Rectal smooth muscle tissue (tissue), 1 donor: Measurements from ENCODE around the gene SULT6B1.
"Not testable (repeated sequence)": the region's sequence is repeated elsewhere in the genome, so short reads cannot be mapped to it uniquely, and the experiment has no call there.

Source experiments
- H3K27ac ChIP-seq: one replicate; pipeline ENCODE4 v1.7.0; 2013; ENCODE audit warnings: low read depth, low read length, inconsistent platforms
- H3K27me3 ChIP-seq: one replicate; pipeline ENCODE4 v1.7.0; 2013; ENCODE audit warnings: low read length; ENCODE audit not compliant: control insufficient read depth, insufficient read depth
- H3K36me3 ChIP-seq: one replicate; pipeline ENCODE4 v1.7.0; 2013; ENCODE audit warnings: low read length; ENCODE audit not compliant: control insufficient read depth, insufficient read depth
- H3K4me1 ChIP-seq: one replicate; pipeline ENCODE4 v1.7.0; 2013; ENCODE audit warnings: low read length; ENCODE audit not compliant: control insufficient read depth, insufficient read depth
- H3K4me3 ChIP-seq: one replicate; pipeline ENCODE4 v1.7.0; 2013; ENCODE audit warnings: low read length
- H3K9ac ChIP-seq: one replicate; pipeline ENCODE4 v1.7.0; 2013; ENCODE audit warnings: low read length

The SULT6B1 gene

GRCh38 chr2:37211212-37211611 is 22.7 kb upstream of the SULT6B1 start:
- Histone ChIP-seq H3K36me3 (peaks cover 20% of the 10 kb centered on the region), H3K27ac (no peak overlapping the region), H3K4me3 (no peak overlapping the region), H3K9ac (no peak overlapping the region), H3K27me3 (no peaks in the 10 kb centered on the region), H3K4me1 (no peaks in the 10 kb centered on the region)

DNA sequence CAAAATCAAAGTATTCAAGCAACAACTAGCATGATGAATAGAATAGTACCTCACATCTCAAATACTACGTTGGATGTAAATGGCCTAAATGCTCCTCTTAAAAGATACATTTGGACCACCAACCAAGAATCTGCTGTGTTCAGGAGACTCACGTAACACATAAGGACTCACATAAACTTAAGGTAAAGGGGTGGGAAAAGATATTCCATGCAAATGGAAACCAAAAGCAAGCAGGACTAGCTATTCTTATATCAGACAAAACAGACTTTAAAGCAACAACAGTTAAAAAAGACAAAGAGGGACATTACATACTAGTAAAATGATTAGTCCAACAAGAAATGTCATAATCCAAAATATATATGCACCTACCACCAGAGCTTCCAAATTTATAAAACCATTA is 18.3 kb upstream of the SULT6B1 start:
- H3K4me1 ChIP-seq, H3K4me3 ChIP-seq, H3K9ac ChIP-seq, H3K27me3 ChIP-seq, H3K27ac ChIP-seq: not testable (repeated sequence)
- peaks cover 28% of the 10 kb centered on the region for H3K36me3 ChIP-seq

DNA sequence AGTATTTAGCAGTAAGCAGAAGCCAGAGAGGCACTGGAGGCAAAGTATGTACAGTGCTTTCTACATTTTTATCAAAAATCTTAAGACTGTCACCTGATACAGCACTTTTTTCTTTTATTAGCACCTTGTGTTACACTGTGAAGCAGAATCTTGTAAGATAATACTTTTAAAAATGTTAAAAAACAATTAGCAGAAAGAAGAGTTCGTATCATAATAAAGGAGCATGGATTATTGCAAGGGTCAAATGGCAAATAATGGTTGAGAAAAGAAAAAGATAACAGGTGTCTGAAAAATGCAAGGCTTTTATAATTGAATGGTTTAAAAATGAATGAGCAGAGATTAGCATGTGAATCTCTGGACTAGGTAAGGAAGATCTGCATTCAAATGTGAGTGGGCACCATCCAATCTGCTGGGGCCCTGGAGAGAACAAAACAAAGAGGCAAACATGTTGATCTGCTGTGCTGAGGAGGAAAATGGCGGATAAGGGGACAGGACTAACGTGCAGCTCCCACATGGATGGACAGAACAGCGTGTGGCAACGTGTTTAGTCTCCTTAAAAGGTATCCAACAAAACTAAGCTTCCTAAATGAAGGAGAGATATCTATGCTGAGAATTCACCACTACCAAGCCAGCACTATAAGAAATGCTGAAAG is 17.3 kb upstream of the SULT6B1 start:
- Histone ChIP-seq H3K27me3 (no peaks in the 10 kb centered on the region), H3K36me3 (peaks cover 28% of the 10 kb centered on the region), H3K27ac (no peak overlapping the region), H3K9ac (no peak overlapping the region), H3K4me1 (no peaks in the 10 kb centered on the region), H3K4me3 (no peak overlapping the region)

GRCh38 chr2:37205071-37205661 is 16.7 kb upstream of the SULT6B1 start:
- H3K27ac ChIP-seq, H3K4me1 ChIP-seq, H3K4me3 ChIP-seq, H3K9ac ChIP-seq, H3K27me3 ChIP-seq: not testable (repeated sequence)
- H3K36me3 ChIP-seq, result peaks cover 24% of the 10 kb centered on the region

- Histone ChIP-seq H3K36me3 (peaks cover 11% of the 10 kb centered on the region), H3K27me3 (no peaks in the 10 kb centered on the region), H3K4me1 (no peaks in the 10 kb centered on the region), H3K9ac (no peak overlapping the region), H3K4me3 (no peak overlapping the region), H3K27ac (no peak overlapping the region)
These were observed 15.2 kb upstream of the SULT6B1 start for GRCh38 chr2:37203708-37204107.

DNA sequence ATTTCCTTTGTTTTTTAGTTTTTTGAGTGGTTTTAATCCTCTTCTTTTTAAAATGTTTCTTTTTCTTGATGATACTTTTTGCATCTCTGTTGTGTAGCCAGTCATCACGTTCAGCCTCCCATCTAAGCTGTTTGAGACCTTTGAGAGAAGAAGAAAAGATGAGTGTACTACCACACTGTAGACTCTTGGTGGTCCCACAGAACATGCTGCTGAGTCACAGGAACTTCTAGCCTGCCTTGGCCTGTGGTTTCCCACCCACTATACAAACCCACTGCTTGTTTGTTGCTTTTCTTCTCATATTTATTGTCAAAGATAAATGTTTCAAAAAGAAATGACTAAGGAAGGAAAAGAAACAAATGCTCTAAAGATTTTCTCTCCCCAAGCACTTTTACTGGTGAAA is 13.3 kb upstream of the SULT6B1 start:
- Histone ChIP-seq H3K4me3 (no peak overlapping the region), H3K36me3 (peaks cover 11% of the 10 kb centered on the region), H3K27me3 (no peaks in the 10 kb centered on the region)

DNA sequence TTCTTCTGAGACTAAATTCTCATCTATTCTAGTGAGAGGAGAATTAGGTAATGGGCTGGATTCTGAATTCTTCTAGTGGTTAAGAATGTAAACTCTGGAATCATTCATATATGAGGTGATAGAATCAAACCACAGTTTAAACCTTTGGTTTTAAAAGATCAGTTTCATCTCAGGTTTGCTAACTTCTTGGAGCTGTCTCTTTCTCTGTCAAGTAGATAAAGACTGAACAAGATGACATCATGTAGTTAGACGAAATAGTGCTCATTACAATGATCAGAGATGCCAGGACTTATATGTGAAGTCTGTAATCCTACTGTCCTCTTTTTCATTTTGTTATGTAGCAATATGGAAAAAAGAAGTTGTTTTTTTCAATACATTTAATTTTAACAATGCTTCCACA is 12.7 kb upstream of the SULT6B1 start:
- no peaks in the 10 kb centered on the region for H3K27me3 ChIP-seq
- H3K27ac ChIP-seq, result no peak overlapping the region
- peaks cover 7% of the 10 kb centered on the region for H3K4me1 ChIP-seq
- no peak overlapping the region for H3K4me3 ChIP-seq
- H3K36me3 ChIP-seq, result peaks cover 10% of the 10 kb centered on the region
- no peak overlapping the region for H3K9ac ChIP-seq

More for the DNA sequence above, 13.3 kb upstream of the SULT6B1 start:
- peaks cover 7% of the 10 kb centered on the region for H3K4me1 ChIP-seq
- no peak overlapping the region for H3K9ac ChIP-seq
- no peak overlapping the region for H3K27ac ChIP-seq

GRCh38 chr2:37198681-37199065 is 10.2 kb upstream of the SULT6B1 start:
- Histone ChIP-seq H3K27ac (no peak overlapping the region), H3K4me3 (no peak overlapping the region), H3K4me1 (peaks cover 7% of the 10 kb centered on the region), H3K27me3 (no peaks in the 10 kb centered on the region), H3K9ac (no peak overlapping the region), H3K36me3 (peaks cover 5% of the 10 kb centered on the region)

GRCh38 chr2:37196320-37197195 is 8.1 kb upstream of the SULT6B1 start, which contains the start of gene CEBPZOS:
Gene CEBPZOS (plus strand): TSS chr2:37196496. CDS start chr2:37199705, 3,209 bp downstream.
- Histone ChIP-seq H3K9ac (peak within 1 kb of the TSS; percentile 28), H3K4me1 (peaks cover 7% of the 10 kb centered on the region), H3K27me3 (no peaks in the 10 kb centered on the region), H3K27ac (peak within 1 kb of the TSS; percentile 93), H3K4me3 (peak within 1 kb of the TSS; percentile 64), H3K36me3 (no peaks in the 10 kb centered on the region)

GRCh38 chr2:37195862-37196319 is 7.4 kb upstream of the SULT6B1 start:
- Histone ChIP-seq H3K27ac (peak overlapping the region; percentile 93), H3K9ac (peak overlapping the region; percentile 28), H3K4me3 (peak overlapping the region; percentile 64)
- H3K4me1 ChIP-seq, H3K27me3 ChIP-seq, H3K36me3 ChIP-seq: not testable (repeated sequence)

DNA sequence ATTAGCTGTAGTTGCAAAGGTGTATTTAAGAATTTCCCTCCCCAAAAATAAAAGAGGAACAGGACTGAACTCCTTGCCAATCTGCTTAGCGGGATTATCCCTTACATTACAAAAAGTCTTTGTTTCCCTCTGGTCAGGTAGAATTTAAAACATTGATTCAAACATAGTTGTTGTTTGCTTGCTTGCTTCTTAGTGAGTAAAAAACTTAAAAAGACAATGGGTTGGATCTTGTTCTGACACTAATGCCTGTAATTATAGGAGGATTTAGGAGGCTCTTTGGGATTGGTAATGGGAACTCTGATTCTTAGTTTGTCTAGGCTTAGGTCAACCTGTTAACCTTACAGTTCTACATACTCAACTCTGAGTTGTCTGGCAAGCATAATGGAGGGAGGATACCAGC is 4.1 kb upstream of the SULT6B1 start:
- H3K9ac ChIP-seq, result no peak overlapping the region
- peaks cover 5% of the 10 kb centered on the region for H3K4me1 ChIP-seq
- H3K27ac ChIP-seq, result no peak overlapping the region
- no peak overlapping the region for H3K4me3 ChIP-seq
- no peaks in the 10 kb centered on the region for H3K36me3 ChIP-seq
- no peaks in the 10 kb centered on the region for H3K27me3 ChIP-seq

GRCh38 chr2:37191747-37192146 is 3.3 kb upstream of the SULT6B1 start:
- H3K27ac ChIP-seq, result no peak overlapping the region
- H3K27me3 ChIP-seq, result no peaks in the 10 kb centered on the region
- no peak overlapping the region for H3K9ac ChIP-seq
- H3K36me3 ChIP-seq, result no peaks in the 10 kb centered on the region
- no peak overlapping the region for H3K4me3 ChIP-seq
- no peaks in the 10 kb centered on the region for H3K4me1 ChIP-seq
